Hepatocyte (in vitro differentiated cells): ENCODE measurements around the gene PAK5. TPM values are rescaled to one million over a fixed set of nuclear protein-coding genes. Genes with fewer than 3 reads are reported as not detected.

ENCODE experiments used
- DNase-seq: peaks from one replicate; pipeline ENCODE4 v3.0.0-alpha.2; 2016; ENCODE audit warnings: low spot score
- H2AFZ ChIP-seq: fragments of 200-600 bp; sonication (generic); 2 replicates; pipeline ENCODE4 v1.6.0; 2016; ENCODE audit warnings: antibody characterized with exemption, mild to moderate bottlenecking
- H3K27ac ChIP-seq: fragments of 200-600 bp; sonication (generic); 2 replicates; pipeline ENCODE4 v1.5.1; 2016; ENCODE audit warnings: mild to moderate bottlenecking
- H3K27me3 ChIP-seq: fragments of 200-600 bp; sonication (generic); 2 replicates; pipeline ENCODE4 v1.6.1; 2016
- H3K36me3 ChIP-seq: fragments of 200-600 bp; sonication (generic); replicated peaks from 2 replicates; pipeline ENCODE4 v1.5.1; 2016; ENCODE audit warnings: low read depth; ENCODE audit not compliant: insufficient read depth
- H3K4me1 ChIP-seq: fragments of 200-600 bp; sonication (generic); 2 replicates; pipeline ENCODE4 v1.5.1; 2016; ENCODE audit warnings: mild to moderate bottlenecking, moderate library complexity; ENCODE audit not compliant: insufficient read depth
- H3K4me2 ChIP-seq: fragments of 200-600 bp; sonication (generic); 2 replicates; pipeline ENCODE4 v1.6.0; 2016
- H3K4me3 ChIP-seq: fragments of 200-600 bp; sonication (generic); 2 replicates; pipeline ENCODE4 v1.5.1; 2016; ENCODE audit warnings: mild to moderate bottlenecking
- H3K79me2 ChIP-seq: fragments of 200-600 bp; sonication (generic); 2 replicates; pipeline ENCODE4 v1.6.0; 2017; ENCODE audit warnings: mild to moderate bottlenecking
- H3K9me2 ChIP-seq: fragments of 200-600 bp; sonication (generic); replicated peaks from 2 replicates; pipeline ENCODE4 v1.6.0; 2017; ENCODE audit warnings: mild to moderate bottlenecking; ENCODE audit not compliant: insufficient read depth
- H3K9me3 ChIP-seq: fragments of 200-600 bp; sonication (generic); 2 replicates; pipeline ENCODE4 v1.5.1; 2016; ENCODE audit warnings: low read depth, mild to moderate bottlenecking
- H4K20me1 ChIP-seq: fragments of 200-600 bp; sonication (generic); 2 replicates; pipeline ENCODE4 v1.6.0; 2016; ENCODE audit warnings: mild to moderate bottlenecking; ENCODE audit not compliant: insufficient read depth, poor library complexity, severe bottlenecking
- CTCF ChIP-seq: fragments of 200-600 bp; sonication (generic); IDR thresholded peaks from 2 replicates; pipeline ENCODE4 v1.5.1; 2016; ENCODE audit warnings: antibody characterized with exemption, mild to moderate bottlenecking; ENCODE audit not compliant: poor library complexity
- EZH2 ChIP-seq: fragments of 200-600 bp; sonication (generic); IDR thresholded peaks from 2 replicates; pipeline ENCODE4 v1.6.1; 2016; ENCODE audit warnings: antibody characterized with exemption, mild to moderate bottlenecking, borderline replicate concordance
- EZH2phosphoT487 ChIP-seq: fragments of 200-600 bp; sonication (generic); IDR thresholded peaks from one replicate; pipeline ENCODE4 v1.6.1; 2018; ENCODE audit warnings: antibody characterized with exemption, mild to moderate bottlenecking, low read depth, moderate library complexity; ENCODE audit not compliant: unreplicated experiment, severe bottlenecking
- WGBS: methylation state at CpG from one replicate; pipeline ENCODE4 v1.1.6; 2016; ENCODE audit warnings: low lambda C conversion rate; ENCODE audit errors: missing lambda C conversion rate; 5-methylcytosine and 5-hydroxymethylcytosine counted together
- polyA plus RNA-seq: library from polyadenylated mRNA; unstranded; fragments of >200 nt; fragmentation: Nextera tagmentation; extraction: Ambion mirVana; gene quantifications from 2 replicates; pipeline ENCODE4 v1.2.1, GENCODE V29; 2016
- total RNA-seq: library from RNA; depleted of rRNA; stranded (reverse); fragments of >200 nt; gene quantifications from 2 replicates; pipeline ENCODE4 v1.2.3, GENCODE V29; 2014

The PAK5 gene
- total and polyA plus RNA-seq, 2 experiments from 2014 or later = 0.56 to 0.97 TPM

GRCh38 chr20:9867196-9867980 is 28.5 kb upstream of the PAK5 start:
- Histone ChIP-seq H2AFZ (no peak overlapping the region), H3K27ac (no peak overlapping the region), H3K27me3 (no peaks in the 10 kb centered on the region), H3K4me3 (no peak overlapping the region), H3K9me2 (no peaks in the 10 kb centered on the region), H4K20me1 (no peaks in the 10 kb centered on the region), H3K4me1 (no peaks in the 10 kb centered on the region), H3K4me2 (no peak overlapping the region), H3K9me3 (no peaks in the 10 kb centered on the region), H3K36me3 (no peaks in the 10 kb centered on the region), H3K79me2 (no peaks in the 10 kb centered on the region)
- 76% methylated on average over 6 of the region's 6 CpGs for WGBS
- DNase-seq = no peak
- no peak for TF ChIP-seq EZH2
- no peak for TF ChIP-seq EZH2phosphoT487
- TF ChIP-seq CTCF = no peak

DNA sequence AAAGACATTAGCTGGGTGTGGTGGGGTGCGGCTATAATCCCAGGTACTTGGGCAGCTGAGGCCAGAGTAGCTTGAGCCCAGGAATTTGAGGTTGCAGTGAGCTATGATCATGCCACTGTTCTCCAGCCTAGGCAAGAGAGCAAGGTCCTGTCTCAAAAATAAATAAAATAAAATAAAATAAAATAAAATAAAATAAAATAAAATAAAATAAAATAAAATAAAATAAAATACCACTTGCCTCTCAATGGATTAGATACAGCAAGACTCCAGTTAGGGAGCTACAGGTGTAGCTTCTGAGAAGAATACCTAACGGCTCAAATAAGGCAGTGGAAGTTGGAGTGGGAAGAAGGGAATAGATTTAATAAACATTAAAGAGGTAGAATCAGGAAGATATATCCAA is 13.7 kb upstream of the PAK5 start:
- H3K79me2 ChIP-seq = no peaks in the 10 kb centered on the region
- H3K4me2 ChIP-seq = no peak overlapping the region
- DNase-seq = no peak
- H2AFZ ChIP-seq = no peak overlapping the region
- WGBS = 89% methylated on average over 2 of the region's 2 CpGs
- H3K4me3 ChIP-seq = no peak overlapping the region
- no peak overlapping the region for H3K27ac ChIP-seq
- no peaks in the 10 kb centered on the region for H3K27me3 ChIP-seq
- H3K9me3 ChIP-seq = no peaks in the 10 kb centered on the region
- TF ChIP-seq EZH2phosphoT487 (no peak), EZH2 (no peak), CTCF (no peak)
- no peaks in the 10 kb centered on the region for H3K9me2 ChIP-seq
- H3K36me3 ChIP-seq = no peaks in the 10 kb centered on the region
- no peaks in the 10 kb centered on the region for H3K4me1 ChIP-seq
- no peaks in the 10 kb centered on the region for H4K20me1 ChIP-seq

GRCh38 chr20:9839626-9840025 is 750 bp upstream of the PAK5 start:
- Histone ChIP-seq H3K79me2 (no peaks in the 10 kb centered on the region), H3K27me3 (peaks cover 34% of the 10 kb centered on the region), H3K27ac (no peak overlapping the region), H3K4me3 (no peak overlapping the region), H2AFZ (peak overlapping the region; percentile 57), H3K4me1 (no peaks in the 10 kb centered on the region), H3K36me3 (no peaks in the 10 kb centered on the region), H3K4me2 (peak overlapping the region; percentile 81), H3K9me3 (no peaks in the 10 kb centered on the region), H4K20me1 (no peaks in the 10 kb centered on the region), H3K9me2 (no peaks in the 10 kb centered on the region)
- no peak for TF ChIP-seq EZH2
- TF ChIP-seq CTCF = no peak
- TF ChIP-seq EZH2phosphoT487 = no peak
- WGBS = 88% methylated on average over 5 of the region's 5 CpGs
- DNase-seq = no peak
